HL-60 (cell line): Measurements from ENCODE around the gene STX8.

Experiments
- DNase-seq, 2 experiments: peaks; one replicate each; pipeline ENCODE4 v3.0.0-alpha.2; 2010 to 2020; ENCODE audit warnings: low read depth in 1 of 2, low spot score in 1 of 2
- H3K27ac ChIP-seq: fragments of 250-450 bp; sonication (Bioruptor Pico); replicated peaks from 2 replicates; pipeline ENCODE4 v1.5.1; 2020; ENCODE audit warnings: mild to moderate bottlenecking, moderate library complexity
- H3K27me3 ChIP-seq: fragments of 250-450 bp; sonication (Bioruptor Pico); 2 replicates; pipeline ENCODE4 v1.5.1; 2021; ENCODE audit warnings: mild to moderate bottlenecking, moderate library complexity; ENCODE audit not compliant: insufficient read depth, poor library complexity, severe bottlenecking
- H3K4me3 ChIP-seq: replicated peaks from 2 replicates; pipeline ENCODE4 v1.5.1; 2011; ENCODE audit warnings: mild to moderate bottlenecking, control low read depth, low read length; ENCODE audit not compliant: insufficient read depth
- CTCF ChIP-seq: IDR thresholded peaks from one replicate; pipeline ENCODE4 v1.5.1; 2011; ENCODE audit warnings: low read length, control low read depth, inconsistent platforms; ENCODE audit not compliant: insufficient read depth
- GABPA ChIP-seq: IDR thresholded peaks from 2 replicates; pipeline ENCODE4 v1.6.1; 2012; ENCODE audit warnings: low read depth
- POLR2AphosphoS5 ChIP-seq: IDR thresholded peaks from 2 replicates; pipeline ENCODE4 v1.6.1; 2012; ENCODE audit warnings: low read depth
- REST ChIP-seq: IDR thresholded peaks from 2 replicates; pipeline ENCODE4 v1.6.1; 2012; ENCODE audit warnings: low read depth; ENCODE audit not compliant: insufficient replicate concordance
- SPI1 ChIP-seq: IDR thresholded peaks from 2 replicates; pipeline ENCODE4 v1.6.1; 2012; ENCODE audit warnings: low read depth, mild to moderate bottlenecking, borderline replicate concordance

The STX8 gene

GRCh38 chr17:9285602-9286427 is 289.8 kb downstream of the STX8 start:
- TF ChIP-seq REST (no peak), GABPA (no peak), CTCF (no peak)
- Histone ChIP-seq H3K27ac (no peak overlapping the region), H3K27me3 (no peaks in the 10 kb centered on the region), H3K4me3 (no peak overlapping the region)
- DNase-seq: no peak

- H3K27ac ChIP-seq: no peak overlapping the region
- H3K27me3 ChIP-seq: no peaks in the 10 kb centered on the region
- DNase-seq: no peak
- TF ChIP-seq REST: no peak
- TF ChIP-seq CTCF: no peak
- TF ChIP-seq SPI1: no peak
- no peak for TF ChIP-seq POLR2AphosphoS5
- no peak for TF ChIP-seq GABPA
- H3K4me3 ChIP-seq: no peak overlapping the region
Observed at GRCh38 chr17:9284884-9285283, 290.7 kb downstream of the STX8 start.

GRCh38 chr17:9283909-9284308 is 291.7 kb downstream of the STX8 start:
- Histone ChIP-seq H3K27ac (no peak overlapping the region), H3K27me3 (no peaks in the 10 kb centered on the region), H3K4me3 (no peak overlapping the region)
- no peak for TF ChIP-seq SPI1
- no peak for TF ChIP-seq GABPA
- TF ChIP-seq REST: no peak
- TF ChIP-seq CTCF: no peak
- no peak for TF ChIP-seq POLR2AphosphoS5
- no peak for DNase-seq
